Upper lobe of left lung (tissue), 4 donors: ENCODE data around the gene CCT7.

ENCODE experiments used
- CTCF ChIP-seq, 6 experiments: fragments of 450-650 bp in 4 of 6; fragments of 200-600 bp in 2 of 6; sonication (generic) in 2 of 6; IDR thresholded peaks; one replicate each; pipeline ENCODE4 v1.5.1; 2016 to 2019; ENCODE audit warnings: antibody characterized with exemption in 6 of 6
- EP300 ChIP-seq, 4 donors: sonication (generic); formaldehyde crosslinking; IDR thresholded peaks; one replicate each; pipeline ENCODE4 v1.5.1; 2017; ENCODE audit warnings: antibody characterized with exemption in 4 of 4, control low read depth in 2 of 4
- POLR2A ChIP-seq, 4 donors: fragments of 450-650 bp; IDR thresholded peaks; one replicate each; pipeline ENCODE4 v1.5.1; 2016 to 2017; ENCODE audit warnings: antibody characterized with exemption in 4 of 4, mild to moderate bottlenecking in 2 of 4
- POLR2AphosphoS5 ChIP-seq, 2 donors: sonication (generic); formaldehyde crosslinking; IDR thresholded peaks; one replicate each; pipeline ENCODE4 v1.5.1; 2017; ENCODE audit warnings: antibody characterized with exemption in 2 of 2

- TF ChIP-seq CTCF (IDR thresholded peaks at IDR 0.05), result no peak
- no peak for TF ChIP-seq POLR2AphosphoS5 (IDR thresholded peaks at IDR 0.05)
- TF ChIP-seq POLR2A (IDR thresholded peaks at IDR 0.05), result no peak
- TF ChIP-seq EP300 (IDR thresholded peaks at IDR 0.05), result no peak
These were observed 16.9 kb upstream of the CCT7 start for GRCh38 chr2:73217160-73217559.
